Muscle of arm (tissue), 14 donors: ENCODE measurements around the gene TSPO. TPM values are rescaled to one million over a fixed set of nuclear protein-coding genes. Genes with fewer than 3 reads are reported as not detected.
A peak's percentile ranks its signal among the peaks of the same experiment; 100 is the strongest.
"Not testable (repeated sequence)": the region's sequence is repeated elsewhere in the genome, so short reads cannot be mapped to it uniquely, and the experiment has no call there.

ENCODE experiments used
- DNase-seq: peaks from one replicate; pipeline ENCODE4 v3.0.0-alpha.2; 2013
- long read RNA-seq, 11 donors: transcript quantifications; one replicate each; lab custom pipeline, GENCODE V29; 2026
- polyA plus RNA-seq, 12 donors: library from polyadenylated mRNA; unstranded; fragments of 120-200 nt; gene quantifications; one replicate each; pipeline ENCODE4 v1.2.1, GENCODE V29; 2013; ENCODE audit not compliant: insufficient read length in 12 of 12

TSPO gene
- 100 to 1,000 TPM in 1 of 12 donors, 10 to 100 TPM in 10, not detected in 1; 40.3 to 105 (median 45.3) TPM for polyA plus RNA-seq
- long read RNA-seq, donor 1, transcript TSPO-202 (4 exons, 881 nt) = major isoform, 42 of 78 reads
- long read RNA-seq, donor 1, partial matches to known transcripts = 34 of 78 reads
- long read RNA-seq, donor 1, other reads (novel, unspliced or antisense) = 0 of 78 reads
- long read RNA-seq, donor 2, transcript TSPO-202 (4 exons, 881 nt) = major isoform, 58 of 131 reads
- long read RNA-seq, donor 2, partial matches to known transcripts = 70 of 131 reads
- long read RNA-seq, donor 2, other reads (novel, unspliced or antisense) = 0 of 131 reads
- long read RNA-seq, donor 3, transcript TSPO-202 (4 exons, 881 nt) = major isoform, 44 of 94 reads
- long read RNA-seq, donor 3, partial matches to known transcripts = 50 of 94 reads
- long read RNA-seq, donor 3, other reads (novel, unspliced or antisense) = 0 of 94 reads
- long read RNA-seq, donor 4, transcript TSPO-202 (4 exons, 881 nt) = major isoform, 20 of 39 reads
- long read RNA-seq, donor 4, partial matches to known transcripts = 17 of 39 reads
- long read RNA-seq, donor 4, other reads (novel, unspliced or antisense) = 0 of 39 reads
- long read RNA-seq, donor 5, transcript TSPO-202 (4 exons, 881 nt) = major isoform, 96 of 175 reads
- long read RNA-seq, donor 5, partial matches to known transcripts = 74 of 175 reads
- long read RNA-seq, donor 5, other reads (novel, unspliced or antisense) = 0 of 175 reads
- long read RNA-seq, donor 6, transcript TSPO-202 (4 exons, 881 nt) = major isoform, 32 of 97 reads
- long read RNA-seq, donor 6, partial matches to known transcripts = 62 of 97 reads
- long read RNA-seq, donor 6, other reads (novel, unspliced or antisense) = 0 of 97 reads
- long read RNA-seq, donor 7, transcript TSPO-202 (4 exons, 881 nt) = major isoform, 44 of 91 reads
- long read RNA-seq, donor 7, partial matches to known transcripts = 45 of 91 reads
- long read RNA-seq, donor 7, other reads (novel, unspliced or antisense) = 0 of 91 reads
- long read RNA-seq, donor 8, transcript TSPO-202 (4 exons, 881 nt) = major isoform, 109 of 210 reads
- long read RNA-seq, donor 8, partial matches to known transcripts = 94 of 210 reads
- long read RNA-seq, donor 8, other reads (novel, unspliced or antisense) = 0 of 210 reads
- long read RNA-seq, donor 9, transcript TSPO-202 (4 exons, 881 nt) = major isoform, 62 of 146 reads
- long read RNA-seq, donor 9, partial matches to known transcripts = 82 of 146 reads
- long read RNA-seq, donor 9, other reads (novel, unspliced or antisense) = 0 of 146 reads
- long read RNA-seq, donor 10, transcript TSPO-202 (4 exons, 881 nt) = major isoform, 77 of 163 reads
- long read RNA-seq, donor 10, partial matches to known transcripts = 81 of 163 reads
- long read RNA-seq, donor 10, other reads (novel, unspliced or antisense) = 0 of 163 reads
- long read RNA-seq, donor 11, transcript TSPO-202 (4 exons, 881 nt) = major isoform, 62 of 150 reads
- long read RNA-seq, donor 11, partial matches to known transcripts = 87 of 150 reads
- long read RNA-seq, donor 11, other reads (novel, unspliced or antisense) = 0 of 150 reads

GRCh38 chr22:43151251-43152002, at the start of gene TSPO:
TSS of gene TSPO (plus strand) at chr22:43151559. CDS start at chr22:43159239, 7,680 bp downstream.
- peak; percentile 38 for DNase-seq

DNA sequence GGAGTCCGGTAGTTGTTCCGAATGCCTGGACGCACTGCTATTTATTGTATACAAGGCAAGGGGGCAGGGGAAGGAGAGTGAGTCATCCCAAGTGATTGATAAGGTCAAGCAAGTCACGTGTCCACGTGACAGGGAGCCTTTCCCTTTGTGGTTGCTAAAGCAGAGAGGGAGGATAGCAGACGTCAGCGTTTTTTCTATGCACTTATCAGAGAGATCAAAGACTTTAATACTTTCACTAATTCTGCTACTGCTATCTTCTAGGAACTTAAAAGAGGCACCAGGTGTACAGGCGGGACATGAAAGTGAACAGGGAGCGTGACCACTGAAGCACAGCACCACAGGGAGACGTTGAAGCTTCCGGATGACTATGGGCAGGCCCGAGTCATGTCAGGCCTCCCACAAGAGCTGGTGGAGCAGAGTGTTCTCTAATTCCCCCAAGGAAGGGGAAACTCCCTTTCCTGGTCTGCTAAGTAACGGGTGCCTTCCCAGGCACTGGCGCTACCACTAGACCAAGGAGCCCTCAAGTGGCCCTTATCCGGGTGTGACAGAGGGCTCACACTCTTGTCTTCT, 47.2 kb upstream of the TSPO start:
- DNase-seq = not testable (repeated sequence)

- DNase-seq = not testable (repeated sequence)
These were observed 46.4 kb upstream of the TSPO start for GRCh38 chr22:43104950-43105349.

DNA sequence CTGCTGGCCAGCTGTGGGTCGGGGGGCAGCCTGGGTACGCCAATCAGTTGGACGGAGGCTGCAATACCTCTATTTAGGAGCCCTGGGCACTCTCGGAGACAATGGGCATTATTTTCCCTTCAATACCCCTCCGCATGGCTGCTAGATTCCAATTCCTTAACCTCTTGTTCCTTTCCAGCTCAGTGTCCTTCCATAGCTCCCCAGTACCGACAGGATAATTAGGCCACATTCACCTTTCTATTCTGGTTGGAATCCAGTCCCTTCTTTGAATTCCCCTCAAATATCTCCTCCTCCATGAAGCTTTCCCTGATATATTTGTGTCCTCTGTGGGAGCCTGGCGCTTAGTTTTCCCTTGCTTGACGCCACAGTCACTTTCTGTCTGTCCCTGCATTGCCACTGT, 45.1 kb upstream of the TSPO start:
- DNase-seq = no peak

DNA sequence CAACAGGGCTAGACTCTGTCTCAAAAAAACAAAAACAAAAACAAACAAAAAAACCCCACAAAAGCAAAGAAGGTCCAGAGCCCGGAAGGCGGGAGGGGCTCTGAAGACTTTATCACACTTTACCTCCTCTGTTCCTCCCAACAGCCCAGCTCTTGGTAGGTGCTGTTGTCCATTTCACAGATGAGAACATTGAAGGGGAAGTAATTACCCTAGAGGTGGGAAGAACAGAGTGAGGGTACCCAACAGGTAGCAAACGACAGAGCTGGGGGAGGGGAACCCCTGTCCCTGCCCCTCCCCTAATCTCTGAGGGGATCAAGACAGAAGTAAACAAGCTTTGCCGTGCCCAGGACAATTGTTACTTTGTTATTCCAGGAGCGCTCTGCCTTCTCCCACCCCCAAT, 41.8 kb upstream of the TSPO start:
- no peak for DNase-seq

GRCh38 chr22:43109921-43110443, 41.4 kb upstream of the TSPO start:
- DNase-seq = no peak

DNA sequence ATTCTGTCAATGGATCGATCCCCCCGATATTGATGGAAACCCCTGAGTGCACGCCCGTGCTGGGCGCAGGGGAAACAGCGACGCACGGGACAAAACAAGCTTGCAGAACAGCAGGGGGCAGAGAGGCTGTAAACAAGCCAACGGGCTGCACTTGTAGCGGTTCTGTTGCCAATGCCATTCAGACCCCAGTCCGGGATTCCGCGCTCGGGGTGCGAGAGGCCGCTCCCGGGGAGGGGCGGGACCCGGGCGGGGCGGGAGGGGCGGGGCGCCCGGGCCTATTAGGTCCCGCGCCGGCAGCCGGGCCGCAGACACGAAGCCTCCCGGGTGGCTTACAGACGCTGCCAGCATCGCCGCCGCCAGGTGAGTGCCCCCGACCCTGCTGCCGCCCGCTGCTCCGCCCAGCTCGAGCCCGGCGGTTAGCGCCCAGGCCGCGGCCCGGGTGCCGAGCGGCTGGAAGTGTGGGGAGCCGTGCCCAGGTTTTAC, 40.9 kb upstream of the TSPO start, which contains the start of gene BIK:
BIK (plus strand) TSS at position 307 of the 483 bp plus-strand sequence. CDS start 13,273 bp downstream, outside the sequence.
- DNase-seq = no peak

- DNase-seq = no peak
These were observed 40.3 kb upstream of the TSPO start for GRCh38 chr22:43110927-43111623.

DNA sequence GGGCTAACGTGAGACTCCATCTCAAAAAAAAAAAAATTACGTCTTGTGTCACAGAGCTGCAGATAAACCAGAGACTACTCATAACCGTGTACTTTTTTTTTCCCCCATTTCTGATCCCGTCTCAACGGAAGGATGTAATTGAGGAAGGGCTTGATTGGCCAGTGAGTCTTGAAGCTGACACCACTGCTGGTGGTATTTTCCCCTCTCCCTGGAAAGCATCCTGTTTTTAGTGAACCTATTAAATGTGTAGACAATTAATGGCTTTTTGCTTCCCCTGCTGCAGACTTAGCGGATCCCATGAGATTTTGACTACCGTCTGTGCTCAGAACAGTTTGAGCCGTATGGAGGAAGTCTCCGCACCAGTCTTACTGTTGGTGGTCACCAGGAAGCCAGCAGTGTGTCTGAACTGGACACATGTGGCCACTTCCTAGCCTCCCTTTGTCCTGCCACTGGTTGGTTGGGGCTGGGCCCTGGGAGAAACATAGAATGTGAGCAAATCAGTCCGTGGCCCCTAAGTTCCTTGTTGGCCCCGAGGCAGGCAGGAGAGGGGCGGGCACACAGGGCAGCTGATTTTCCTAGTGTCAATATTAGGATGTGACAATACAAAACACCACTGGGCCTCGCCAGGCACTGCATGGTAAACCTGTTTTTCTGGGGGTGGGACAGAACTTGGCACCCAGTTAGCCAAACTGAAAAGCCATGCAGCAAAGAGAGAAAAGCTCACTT, 37.7 kb upstream of the TSPO start:
- no peak for DNase-seq

DNA sequence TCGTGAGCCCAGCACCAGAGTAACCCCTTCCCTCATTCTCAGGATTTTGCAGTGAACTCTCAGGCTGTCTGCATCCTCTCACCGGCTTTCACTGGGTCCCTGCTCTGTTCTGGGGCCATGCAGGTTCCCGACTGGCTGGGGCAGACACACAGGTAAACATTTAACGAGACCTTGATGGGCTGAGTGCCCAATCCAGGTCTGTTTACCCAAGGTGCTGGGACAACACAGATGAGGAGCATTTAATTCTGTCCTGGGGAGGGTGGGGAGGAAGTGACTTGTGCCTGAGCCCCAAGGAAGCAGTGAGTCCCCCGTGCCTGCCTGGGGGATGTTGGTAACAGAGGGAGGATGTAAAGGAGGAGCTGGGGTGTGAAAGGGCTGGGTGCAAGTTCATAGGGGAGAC, 36.4 kb upstream of the TSPO start:
- DNase-seq = no peak

DNA sequence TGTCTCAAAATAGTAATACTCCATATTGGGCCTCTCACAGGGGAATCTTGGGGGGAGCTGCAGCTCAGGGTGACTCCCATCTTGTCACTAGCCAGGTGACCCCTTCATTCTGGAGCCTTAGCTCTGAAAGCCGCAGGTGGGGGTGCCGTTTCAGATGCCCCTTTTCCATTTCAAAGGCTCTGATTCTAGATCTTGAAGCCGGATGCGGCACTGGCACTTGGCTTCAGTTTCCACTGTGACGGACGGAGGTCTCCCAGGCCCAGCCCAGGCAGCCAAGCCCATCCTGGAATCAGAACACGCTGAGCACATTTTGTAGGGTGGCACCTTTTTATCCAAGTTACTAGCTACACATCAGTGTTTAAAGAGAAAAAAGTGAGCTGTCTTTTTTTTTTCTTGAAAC, 34.4 kb upstream of the TSPO start:
- no peak for DNase-seq

DNA sequence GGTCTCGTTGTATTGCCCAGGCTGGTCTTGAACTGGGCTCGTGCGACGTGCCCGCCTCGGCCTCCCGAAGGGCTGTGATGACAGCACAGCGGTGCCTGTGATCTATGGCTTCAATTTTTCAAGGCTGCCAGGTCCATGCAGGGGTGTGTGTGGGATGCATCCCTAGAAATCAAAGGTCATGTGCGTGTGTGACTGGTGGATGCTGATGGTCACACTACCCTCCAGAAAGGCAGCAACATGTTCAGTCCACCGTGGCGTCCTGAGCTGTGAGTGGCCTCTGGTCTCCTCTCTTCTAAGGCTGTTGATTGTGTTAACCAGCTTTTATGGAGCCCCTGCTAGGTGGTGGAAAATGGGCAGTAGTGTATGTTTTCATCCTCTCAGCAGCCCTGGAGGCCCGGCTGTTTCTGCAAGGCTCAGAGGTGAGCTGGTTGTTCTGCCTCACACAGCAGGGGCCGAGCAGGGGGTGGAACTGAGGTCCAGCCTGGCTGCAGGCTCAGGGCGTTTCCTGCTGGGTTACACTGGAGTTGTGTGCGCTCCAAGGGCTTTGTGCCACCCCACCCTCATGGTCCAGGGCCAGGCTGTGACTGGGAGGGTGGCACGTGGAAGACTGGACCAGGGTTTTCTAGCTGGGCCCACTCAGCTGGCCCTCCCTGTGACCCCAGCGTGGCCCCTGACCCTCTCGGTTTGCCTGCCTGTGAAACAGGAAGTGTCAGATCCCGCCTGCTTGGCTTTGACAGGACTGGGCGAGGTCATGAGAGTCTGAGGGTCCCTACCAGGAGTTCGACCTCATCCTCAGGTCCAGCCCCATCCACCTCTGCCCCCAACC, 33.1 kb upstream of the TSPO start:
- no peak for DNase-seq

GRCh38 chr22:43118953-43119458, 32.4 kb upstream of the TSPO start:
- no peak for DNase-seq

- no peak for DNase-seq
These were observed 24.7 kb upstream of the TSPO start for GRCh38 chr22:43126501-43127165.

DNA sequence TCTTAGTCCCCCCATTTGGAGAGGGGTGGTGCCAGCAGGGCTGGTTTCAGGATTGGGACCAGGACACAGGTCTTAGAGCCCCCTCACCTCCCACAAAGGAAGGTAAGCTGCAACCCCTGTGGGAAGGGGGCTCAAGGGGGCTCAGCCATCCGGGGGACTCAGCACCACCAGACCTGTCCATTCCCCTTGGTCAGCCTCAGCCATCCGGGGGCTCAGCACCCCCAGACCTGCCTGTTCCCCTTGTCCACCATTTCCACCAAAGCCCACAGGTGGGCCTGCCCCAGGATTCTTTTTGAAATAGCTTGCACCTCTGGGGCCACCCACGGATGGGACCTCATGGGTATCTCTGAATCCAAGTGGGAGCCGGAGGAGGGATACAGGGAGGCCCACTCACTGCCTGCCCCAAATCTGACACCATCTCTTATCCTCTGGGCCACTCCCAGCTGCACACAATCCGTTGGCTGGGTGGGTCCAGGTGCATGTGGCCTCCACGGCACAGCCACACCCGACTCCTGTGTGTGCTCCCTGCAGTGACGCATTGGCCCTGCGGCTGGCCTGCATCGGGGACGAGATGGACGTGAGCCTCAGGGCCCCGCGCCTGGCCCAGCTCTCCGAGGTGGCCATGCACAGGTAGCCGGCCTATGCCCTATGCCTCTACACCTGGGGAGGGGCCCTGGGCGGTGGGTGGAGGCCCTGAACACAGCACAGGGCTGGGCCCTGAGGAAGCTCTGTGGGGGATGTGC, 24.0 kb upstream of the TSPO start:
- no peak for DNase-seq

GRCh38 chr22:43128116-43128515, 23.2 kb upstream of the TSPO start:
- no peak for DNase-seq
